ENCODE results near the gene SNCA. TPM values are rescaled to one million over a fixed set of nuclear protein-coding genes. Genes with fewer than 3 reads are reported as not detected.

SNCA gene
- total RNA-seq, 1 donor from 2014 or later, result 6.5 TPM

GRCh38 chr4:89703829-89704590 is 133.0 kb downstream of the SNCA start:
- no peak for ATAC-seq

GRCh38 chr4:89700766-89701423 is 136.1 kb downstream of the SNCA start:
- no peak for ATAC-seq

- no peak for ATAC-seq
These were observed 151.3 kb downstream of the SNCA start for GRCh38 chr4:89685690-89686089.

- no peak for ATAC-seq
These were observed 151.7 kb downstream of the SNCA start for GRCh38 chr4:89685277-89685676.

- ATAC-seq, result no peak
These were observed 152.4 kb downstream of the SNCA start for GRCh38 chr4:89684536-89684935.

GRCh38 chr4:89682808-89683207 is 154.2 kb downstream of the SNCA start:
- ATAC-seq, result no peak

GRCh38 chr4:89681671-89682070 is 155.3 kb downstream of the SNCA start:
- ATAC-seq, result no peak

- no peak for ATAC-seq
These were observed 155.7 kb downstream of the SNCA start for GRCh38 chr4:89681219-89681618.

GRCh38 chr4:89674876-89675459 is 162.0 kb downstream of the SNCA start:
- no peak for ATAC-seq

Other genes with a start within 250 kb of the SNCA start
- 6.8 TPM for gene MMRN1, start 57.7 kb upstream of the SNCA start, total RNA-seq